ENCODE measurements around the gene COMT. TPM values are rescaled to one million over a fixed set of nuclear protein-coding genes. Genes with fewer than 3 reads are reported as not detected.
A peak's percentile ranks its signal among the peaks of the same experiment; 100 is the strongest.

COMT gene
- total RNA-seq, 6 donors from 2014 or later = 136 to 475 (median 272) TPM

- DNase-seq (peak in 1 of 2 donors; percentile 32), ATAC-seq (ENCODE audit: low FRiP score in 2 of 2) (no peak)
- Histone ChIP-seq H3K27me3 (no peaks in the 10 kb centered on the region), H3K9me3 (no peaks in the 10 kb centered on the region), H3K27ac (peak overlapping the region in 2 of 4 donors; percentile 27 to 44), H3K4me1 (peaks cover 14 to 49% (median 23%) of the 10 kb centered on the region in 4 donors), H3K4me3 (no peak overlapping the region), H3K36me3 (peaks cover 0 to 29% (median 14%) of the 10 kb centered on the region in 4 donors)
- WGBS, 2 donors = 82 to 84% methylated on average over 5 of the region's 5 CpGs
- no peak for TF ChIP-seq POLR2AphosphoS5 (IDR thresholded peaks at IDR 0.05)
- TF ChIP-seq EP300 (IDR thresholded peaks at IDR 0.05) = no peak
- no peak for TF ChIP-seq CTCF (IDR thresholded peaks at IDR 0.05)
- TF ChIP-seq POLR2A (IDR thresholded peaks at IDR 0.05) = no peak
Measured at GRCh38 chr22:19983741-19984140, 42.2 kb downstream of the COMT start.

- no peak for ATAC-seq (ENCODE audit: low FRiP score in 2 of 2)
- peaks cover 0 to 25% (median 11%) of the 10 kb centered on the region in 4 donors for H3K36me3 ChIP-seq
- WGBS, 2 donors = 86 to 95% methylated on average over 10 to 19 of the region's 19 CpGs
- H3K4me1 ChIP-seq = peaks cover 14 to 54% (median 23%) of the 10 kb centered on the region in 4 donors
- H3K27me3 ChIP-seq = no peaks in the 10 kb centered on the region
- peak overlapping the region in 2 of 4 donors; percentile 27 to 44 for H3K27ac ChIP-seq
- H3K9me3 ChIP-seq = no peaks in the 10 kb centered on the region
- peak in 1 of 2 donors; percentile 60 for DNase-seq
- no peak overlapping the region for H3K4me3 ChIP-seq
- TF ChIP-seq CTCF (IDR thresholded peaks at IDR 0.05) (no peak), POLR2A (IDR thresholded peaks at IDR 0.05) (no peak), POLR2AphosphoS5 (IDR thresholded peaks at IDR 0.05) (no peak), EP300 (IDR thresholded peaks at IDR 0.05) (no peak)
Measured at GRCh38 chr22:19984201-19984753, 42.7 kb downstream of the COMT start.

- Histone ChIP-seq H3K4me3 (peak overlapping the region in 1 of 4 donors; percentile 94), H3K4me1 (peaks cover 14 to 54% (median 23%) of the 10 kb centered on the region in 4 donors), H3K9me3 (no peaks in the 10 kb centered on the region), H3K27ac (peak overlapping the region in 1 of 4 donors; percentile 7), H3K36me3 (peaks cover 0 to 16% (median 7%) of the 10 kb centered on the region in 4 donors), H3K27me3 (no peaks in the 10 kb centered on the region)
- WGBS, 2 donors = 87 to 91% methylated on average over 10 to 11 of the region's 11 CpGs
- DNase-seq (peak in 1 of 2 donors; percentile 37), ATAC-seq (ENCODE audit: low FRiP score in 2 of 2) (no peak)
- TF ChIP-seq EP300 (IDR thresholded peaks at IDR 0.05) (no peak), POLR2A (IDR thresholded peaks at IDR 0.05) (no peak), POLR2AphosphoS5 (IDR thresholded peaks at IDR 0.05) (no peak), CTCF (IDR thresholded peaks at IDR 0.05) (no peak)
Measured at GRCh38 chr22:19984851-19985811, 43.6 kb downstream of the COMT start.

- ATAC-seq (ENCODE audit: low FRiP score in 2 of 2) (no peak), DNase-seq (peak in 1 of 2 donors; percentile 34)
- no peak for TF ChIP-seq CTCF (IDR thresholded peaks at IDR 0.05)
- TF ChIP-seq POLR2AphosphoS5 (IDR thresholded peaks at IDR 0.05) = no peak
- no peak for TF ChIP-seq POLR2A (IDR thresholded peaks at IDR 0.05)
- no peak for TF ChIP-seq EP300 (IDR thresholded peaks at IDR 0.05)
- Histone ChIP-seq H3K27me3 (no peaks in the 10 kb centered on the region), H3K4me3 (peak overlapping the region; percentile 62 to 94 (median 84)), H3K4me1 (peaks cover 14 to 54% (median 24%) of the 10 kb centered on the region in 4 donors), H3K27ac (peak overlapping the region in 2 of 4 donors; percentile 87 to 89), H3K36me3 (peaks cover 0 to 7% (median 3%) of the 10 kb centered on the region in 4 donors), H3K9me3 (no peaks in the 10 kb centered on the region)
- WGBS, 2 donors = 75 to 83% methylated on average over 1 to 2 of the region's 2 CpGs
Measured at GRCh38 chr22:19986011-19986409, 44.4 kb downstream of the COMT start.

Measured in upper lobe of left lung (tissue), 6 donors.